ENCODE results near the gene KPTN. TPM values are rescaled to one million over a fixed set of nuclear protein-coding genes. Genes with fewer than 3 reads are reported as not detected.

The KPTN gene
- total and polyA plus RNA-seq, 2 of the 13 experiments (the other 11 are each of a cell fraction or from before 2014, with no cell fraction given), result 9.1 to 13.3 TPM

DNA sequence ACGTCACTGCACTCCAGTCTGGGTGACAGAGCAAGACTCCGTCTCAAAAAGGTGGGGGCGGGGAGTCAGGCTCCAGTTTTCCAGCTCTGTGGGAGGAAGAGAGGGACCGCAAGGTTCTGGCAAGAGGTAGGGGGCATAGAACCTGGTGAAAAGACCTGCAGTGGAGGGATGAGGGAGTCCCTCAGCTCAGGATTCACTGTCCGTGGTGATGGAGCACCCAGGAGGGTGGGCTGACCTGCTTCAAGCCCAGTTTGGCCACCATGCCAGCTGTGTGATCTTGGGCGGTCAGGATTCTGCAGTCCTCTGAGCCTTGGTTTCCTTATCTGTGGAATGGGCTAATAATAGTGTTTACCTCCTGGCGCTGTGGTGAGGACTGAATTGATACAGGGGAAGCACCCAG lies 33.5 kb downstream of the KPTN start:
- in situ Hi-C loops (cut with HindIII; ENCODE audit: extremely low pct_ligation_motif_present, low pct_unique_long_range_greater_than_20kb), result no loop called here
- POLR2A ChIA-PET, result no interaction called here
- no peak for ATAC-seq

More for the DNA sequence above, 33.5 kb downstream of the KPTN start:
- Histone ChIP-seq H4K20me1 (ENCODE audit: insufficient read depth, low read length) (no peaks in the 10 kb centered on the region), H3K27ac (ENCODE audit: extremely low read length, insufficient read depth, low read length) (no peak overlapping the region), H3K4me2 (ENCODE audit: low read depth, low read length) (no peak overlapping the region), H3K9me3 (ENCODE audit: low read length) (no peaks in the 10 kb centered on the region), H3K9ac (ENCODE audit: insufficient read depth, low read depth, low read length) (no peak overlapping the region), H3K36me3 (replicated peaks in 1 of 2; ENCODE audit: control insufficient read depth in 1 of 2, insufficient read depth in 2 of 2, low read length in 2 of 2) (no peaks in the 10 kb centered on the region), H3K79me2 (ENCODE audit: insufficient read depth, low read length) (no peaks in the 10 kb centered on the region), H3K4me3 (replicated peaks in 1 of 3; ENCODE audit: insufficient read depth in 1 of 3, low read depth in 2 of 3, low read length in 3 of 3) (no peak overlapping the region), H3K4me1 (ENCODE audit: insufficient read depth, low read length) (peaks cover 18% of the 10 kb centered on the region; the same call in 1 of the 2 replicates), H3K27me3 (ENCODE audit: control insufficient read depth in 1 of 2, insufficient read depth in 2 of 2, low read length in 2 of 2) (peaks cover 0 to 23% of the 10 kb centered on the region in 2 experiments; a peak in 3 of 5 replicates), H2AFZ (ENCODE audit: low read length) (no peak overlapping the region)
- FAIRE-seq (no peak), DNase-seq (ENCODE audit: low spot score) (no peak)
- intact Hi-C loops (cut with micrococcal nuclease; ENCODE audit: unreplicated experiment), result no loop called here
- CTCF ChIA-PET (ENCODE audit: low intra/inter-chr PET ratio, low total read pairs), result no interaction called here
- TF ChIP-seq MEIS2 (CRISPR knock-in tag; IDR thresholded peaks at IDR 0.05) (no peak), KAT8 (CRISPR knock-in tag; IDR thresholded peaks at IDR 0.05) (no peak), RBM39 (IDR thresholded peaks at IDR 0.05; ENCODE audit: low read depth, low read length, poor library complexity, severe bottlenecking) (no peak), NFKB2 (CRISPR knock-in tag; IDR thresholded peaks at IDR 0.05; ENCODE audit: borderline replicate concordance) (no peak), RCOR2 (CRISPR knock-in tag; IDR thresholded peaks at IDR 0.05) (no peak), ZNF446 (CRISPR knock-in tag; IDR thresholded peaks at IDR 0.05) (no peak), EZH2 (conservative IDR thresholded peaks at IDR 0.05; ENCODE audit: low read depth, low read length) (no peak), CHD2 (IDR thresholded peaks at IDR 0.05; ENCODE audit: low read depth, low read length) (no peak), FOXO1 (CRISPR knock-in tag; IDR thresholded peaks at IDR 0.05) (no peak), RBM22 (optimal IDR thresholded peaks at IDR 0.05; ENCODE audit: low read length) (no peak)
- TF ChIP-seq, protein P1, sequence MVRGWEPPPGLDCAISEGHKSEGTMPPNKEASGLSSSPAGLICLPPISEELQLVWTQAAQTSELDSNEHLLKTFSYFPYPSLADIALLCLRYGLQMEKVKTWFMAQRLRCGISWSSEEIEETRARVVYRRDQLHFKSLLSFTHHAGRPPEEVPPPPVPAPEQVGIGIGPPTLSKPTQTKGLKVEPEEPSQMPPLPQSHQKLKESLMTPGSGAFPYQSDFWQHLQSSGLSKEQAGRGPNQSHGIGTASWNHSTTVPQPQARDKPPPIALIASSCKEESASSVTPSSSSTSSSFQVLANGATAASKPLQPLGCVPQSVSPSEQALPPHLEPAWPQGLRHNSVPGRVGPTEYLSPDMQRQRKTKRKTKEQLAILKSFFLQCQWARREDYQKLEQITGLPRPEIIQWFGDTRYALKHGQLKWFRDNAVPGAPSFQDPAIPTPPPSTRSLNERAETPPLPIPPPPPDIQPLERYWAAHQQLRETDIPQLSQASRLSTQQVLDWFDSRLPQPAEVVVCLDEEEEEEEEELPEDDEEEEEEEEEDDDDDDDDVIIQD (CRISPR knock-in tag; IDR thresholded peaks at IDR 0.05; ENCODE audit: low read depth), result no peak
- TF ChIP-seq, protein P2, sequence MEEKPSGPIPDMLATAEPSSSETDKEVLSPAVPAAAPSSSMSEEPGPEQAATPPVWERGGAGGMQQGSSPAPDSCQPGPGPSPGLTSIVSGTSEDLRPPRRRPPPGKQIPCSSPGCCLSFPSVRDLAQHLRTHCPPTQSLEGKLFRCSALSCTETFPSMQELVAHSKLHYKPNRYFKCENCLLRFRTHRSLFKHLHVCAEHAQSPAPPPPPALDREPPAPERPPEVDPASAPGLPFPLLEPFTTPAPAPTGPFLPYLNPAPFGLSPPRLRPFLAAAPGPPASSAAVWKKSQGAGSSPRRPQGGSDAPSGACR (CRISPR knock-in tag; IDR thresholded peaks at IDR 0.05), result no peak
- TF ChIP-seq, protein P3, sequence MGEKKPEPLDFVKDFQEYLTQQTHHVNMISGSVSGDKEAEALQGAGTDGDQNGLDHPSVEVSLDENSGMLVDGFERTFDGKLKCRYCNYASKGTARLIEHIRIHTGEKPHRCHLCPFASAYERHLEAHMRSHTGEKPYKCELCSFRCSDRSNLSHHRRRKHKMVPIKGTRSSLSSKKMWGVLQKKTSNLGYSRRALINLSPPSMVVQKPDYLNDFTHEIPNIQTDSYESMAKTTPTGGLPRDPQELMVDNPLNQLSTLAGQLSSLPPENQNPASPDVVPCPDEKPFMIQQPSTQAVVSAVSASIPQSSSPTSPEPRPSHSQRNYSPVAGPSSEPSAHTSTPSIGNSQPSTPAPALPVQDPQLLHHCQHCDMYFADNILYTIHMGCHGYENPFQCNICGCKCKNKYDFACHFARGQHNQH (CRISPR knock-in tag; IDR thresholded peaks at IDR 0.05), result no peak
- TF ChIP-seq, protein P4, sequence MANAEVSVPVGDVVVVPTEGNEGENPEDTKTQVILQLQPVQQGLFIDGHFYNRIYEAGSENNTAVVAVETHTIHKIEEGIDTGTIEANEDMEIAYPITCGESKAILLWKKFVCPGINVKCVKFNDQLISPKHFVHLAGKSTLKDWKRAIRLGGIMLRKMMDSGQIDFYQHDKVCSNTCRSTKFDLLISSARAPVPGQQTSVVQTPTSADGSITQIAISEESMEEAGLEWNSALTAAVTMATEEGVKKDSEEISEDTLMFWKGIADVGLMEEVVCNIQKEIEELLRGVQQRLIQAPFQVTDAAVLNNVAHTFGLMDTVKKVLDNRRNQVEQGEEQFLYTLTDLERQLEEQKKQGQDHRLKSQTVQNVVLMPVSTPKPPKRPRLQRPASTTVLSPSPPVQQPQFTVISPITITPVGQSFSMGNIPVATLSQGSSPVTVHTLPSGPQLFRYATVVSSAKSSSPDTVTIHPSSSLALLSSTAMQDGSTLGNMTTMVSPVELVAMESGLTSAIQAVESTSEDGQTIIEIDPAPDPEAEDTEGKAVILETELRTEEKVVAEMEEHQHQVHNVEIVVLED (CRISPR knock-in tag; IDR thresholded peaks at IDR 0.05; ENCODE audit: borderline replicate concordance), result no peak
- no TSS peak for BruUV-seq (replicated peaks)
- WGBS (ENCODE audit: low lambda C conversion rate), result 22% methylated on average over 7 of the region's 7 CpGs
